ENCODE data around the gene CAT.
"Not testable (repeated sequence)": the region's sequence is repeated elsewhere in the genome, so short reads cannot be mapped to it uniquely, and the experiment has no call there.

CAT gene

GRCh38 chr11:34438529-34439507 lies at the start of gene CAT:
Gene CAT (plus strand): TSS chr11:34438934. CDS start chr11:34439014, 80 bp downstream.
- DNase-seq, result peak; percentile 99

GRCh38 chr11:34394771-34395300 lies 43.9 kb upstream of the CAT start:
- no peak for DNase-seq

DNA sequence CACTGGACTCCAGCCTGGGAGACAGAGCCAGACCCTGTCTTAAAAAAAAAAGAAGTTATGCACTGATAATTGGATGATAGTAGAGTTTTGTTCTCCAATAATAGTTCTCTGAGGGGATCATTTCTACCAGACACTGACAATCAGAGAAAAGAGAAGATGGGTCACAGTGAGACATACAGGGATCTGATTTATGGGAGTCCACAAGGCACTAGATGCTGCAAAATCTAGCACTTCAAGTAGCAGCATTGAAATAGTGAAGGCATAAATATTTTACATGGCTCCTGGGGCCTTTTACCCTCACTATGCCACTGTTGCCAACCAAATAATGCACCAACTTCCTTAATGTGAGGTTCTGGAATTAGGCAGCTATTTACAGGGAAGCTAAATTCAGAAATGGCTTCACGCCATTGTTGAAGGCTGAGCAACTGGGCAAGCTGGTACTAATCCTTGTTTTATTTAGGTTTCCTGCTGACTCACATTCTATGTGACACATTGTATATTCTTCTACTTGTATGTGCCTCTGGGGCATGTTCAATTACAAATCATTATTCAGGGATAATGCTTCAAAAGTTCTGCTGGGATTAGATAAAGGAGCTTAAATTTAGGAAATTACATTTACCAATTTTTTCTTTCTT lies 42.7 kb upstream of the CAT start:
- no peak for DNase-seq

GRCh38 chr11:34397120-34397519 lies 41.6 kb upstream of the CAT start:
- DNase-seq, result no peak

DNA sequence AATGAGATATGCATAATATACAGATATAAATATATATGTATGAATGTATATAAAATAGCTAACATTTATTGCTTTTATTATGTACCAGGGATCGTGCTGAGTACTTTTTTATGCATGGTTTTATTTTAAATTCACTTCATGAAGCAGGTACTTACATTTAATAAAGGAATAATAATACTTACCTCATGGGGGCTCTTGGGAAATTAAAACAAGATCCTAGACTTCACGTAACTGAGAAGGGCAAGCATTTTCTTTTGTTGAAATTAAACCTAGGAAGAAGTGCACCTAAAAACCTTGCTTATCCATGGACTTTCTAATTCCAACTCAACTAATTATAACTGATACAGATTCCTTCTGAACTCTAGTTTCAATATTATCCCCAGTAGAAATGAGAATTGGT lies 40.9 kb upstream of the CAT start:
- DNase-seq, result no peak

DNA sequence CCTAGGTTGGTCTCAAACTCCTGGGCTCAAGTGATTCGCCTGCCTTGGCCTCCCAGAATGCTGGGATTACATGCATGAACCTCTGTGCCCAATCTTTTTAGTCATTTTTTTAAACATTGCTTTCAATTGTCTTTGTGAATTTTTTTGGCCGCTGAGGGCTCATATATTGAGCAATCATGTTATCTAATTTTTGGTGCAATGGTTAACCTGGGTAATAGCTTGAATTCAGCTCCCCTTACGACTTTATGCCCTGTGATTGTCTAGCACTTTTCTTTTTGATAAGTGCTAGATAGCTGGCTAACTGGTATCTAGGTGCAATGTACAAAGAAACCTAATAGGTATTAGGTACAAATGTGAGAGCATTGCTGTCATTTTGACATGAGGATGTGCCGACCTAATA lies 35.3 kb upstream of the CAT start:
- no peak for DNase-seq

DNA sequence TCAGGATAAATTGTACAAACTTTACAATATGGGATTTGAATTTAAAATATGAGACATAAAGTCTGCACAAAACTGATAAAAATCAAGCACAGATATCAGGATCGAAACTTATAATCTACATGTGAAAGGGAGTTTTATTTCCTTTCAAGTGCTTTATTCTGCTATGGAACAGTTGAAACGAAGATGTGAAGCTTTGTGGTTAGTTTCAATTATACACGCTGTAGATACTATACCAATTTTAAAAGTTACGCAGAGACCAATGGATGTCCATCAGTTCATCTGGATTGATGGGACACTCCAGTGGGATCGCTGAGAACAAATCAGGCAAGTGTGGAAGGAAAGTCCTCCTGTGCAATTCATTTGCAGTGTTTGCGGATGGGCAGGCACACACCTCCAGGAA lies 34.5 kb upstream of the CAT start:
- no peak for DNase-seq

DNA sequence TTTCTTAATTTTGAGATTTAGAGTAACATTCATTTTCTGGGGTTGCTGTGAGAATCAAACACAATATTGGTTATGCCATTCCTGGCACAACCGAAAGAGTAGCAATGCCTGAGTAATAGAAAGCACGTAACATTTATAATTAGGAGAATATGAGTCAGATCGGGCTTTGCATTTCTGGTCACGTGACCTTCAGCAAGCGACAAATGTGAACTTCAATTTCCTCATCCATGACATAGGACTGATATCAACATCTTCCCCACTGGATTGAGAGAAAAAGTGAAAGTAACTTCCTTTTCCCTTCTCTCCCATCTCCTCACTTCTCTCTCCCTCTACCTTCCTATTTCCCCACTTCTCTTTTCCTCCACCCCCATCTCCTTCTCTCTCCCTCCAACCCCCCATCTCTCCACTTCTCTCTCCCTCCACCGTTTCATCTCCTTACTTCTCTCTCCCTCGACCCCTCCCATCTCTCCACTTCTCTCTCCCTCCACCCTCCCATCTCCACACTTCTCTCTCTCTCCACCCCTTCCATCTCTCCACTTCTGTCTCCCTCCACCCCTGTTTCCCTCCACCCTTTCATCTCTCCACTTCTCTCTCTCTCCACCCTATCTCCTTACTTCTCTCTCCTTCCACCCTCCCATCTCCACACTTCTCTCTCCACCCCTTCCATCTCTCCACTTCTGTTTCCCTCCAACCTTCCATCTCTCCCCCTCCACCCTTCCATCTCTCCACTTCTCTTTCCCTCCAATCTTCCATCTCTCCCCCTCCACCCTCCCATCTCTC lies 33.5 kb upstream of the CAT start:
- no peak for DNase-seq

GRCh38 chr11:34406413-34406812 lies 32.3 kb upstream of the CAT start:
- no peak for DNase-seq

DNA sequence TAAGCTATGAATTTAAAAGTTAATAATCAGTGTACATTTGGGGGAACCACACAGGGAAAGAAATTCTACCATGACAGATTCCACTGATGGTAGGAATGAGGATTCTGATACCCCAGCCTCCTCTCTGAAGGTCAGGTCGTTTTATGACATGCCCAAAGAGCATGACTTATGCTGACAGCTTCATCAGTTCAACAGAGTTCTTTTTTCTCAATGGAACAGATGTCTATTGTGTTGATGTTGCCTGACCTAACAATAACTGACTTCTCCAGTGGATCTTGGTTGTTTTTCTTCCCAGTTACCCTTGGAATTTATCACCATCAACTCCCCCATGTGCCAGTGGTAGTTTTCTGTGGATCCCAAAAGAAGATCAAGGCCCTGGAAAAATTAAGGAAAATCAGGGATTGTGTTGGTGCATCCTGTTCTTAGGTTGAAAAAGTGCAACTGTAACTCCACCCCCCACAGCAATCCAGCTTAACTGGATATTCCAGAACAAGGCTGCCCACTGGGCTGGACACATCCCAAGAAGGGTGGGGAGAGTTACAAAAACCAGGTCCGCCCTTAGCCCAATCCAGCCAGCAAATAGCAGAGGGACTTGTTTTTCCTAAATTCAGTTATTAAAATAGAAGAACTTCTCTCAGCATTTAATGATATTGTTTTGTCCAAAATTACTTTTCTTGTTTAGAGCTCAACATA lies 31.5 kb upstream of the CAT start:
- DNase-seq, result no peak

DNA sequence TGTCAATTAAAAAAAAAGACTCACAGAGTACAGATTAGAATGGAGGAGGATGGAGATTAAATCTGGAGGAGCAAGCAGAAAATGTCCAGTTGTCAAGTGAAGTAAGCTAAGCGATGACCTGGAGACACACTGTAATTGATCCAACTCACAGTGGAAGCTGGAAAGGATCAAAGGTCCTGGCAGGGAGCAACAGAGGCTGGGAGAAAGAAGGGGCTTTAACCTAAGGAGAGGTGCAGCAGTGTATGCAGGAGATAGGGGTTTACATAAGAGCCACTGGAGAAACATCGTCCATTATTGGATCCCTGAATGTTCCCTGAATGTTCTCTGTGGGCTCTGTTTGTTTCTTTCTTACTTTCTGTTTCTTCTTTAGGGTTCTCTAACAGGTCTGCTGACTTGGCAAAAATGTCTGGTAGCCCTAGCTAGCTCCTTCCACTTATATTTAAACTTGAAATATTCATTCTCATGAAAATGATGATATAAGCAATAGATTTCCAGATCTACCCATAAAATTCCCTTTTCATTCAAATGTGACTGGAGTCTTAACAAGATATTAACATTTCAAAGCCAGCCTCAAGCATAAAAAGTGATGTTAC lies 30.1 kb upstream of the CAT start:
- DNase-seq, result no peak

- no peak for DNase-seq
These were observed 27.6 kb upstream of the CAT start for GRCh38 chr11:34411111-34411510.

DNA sequence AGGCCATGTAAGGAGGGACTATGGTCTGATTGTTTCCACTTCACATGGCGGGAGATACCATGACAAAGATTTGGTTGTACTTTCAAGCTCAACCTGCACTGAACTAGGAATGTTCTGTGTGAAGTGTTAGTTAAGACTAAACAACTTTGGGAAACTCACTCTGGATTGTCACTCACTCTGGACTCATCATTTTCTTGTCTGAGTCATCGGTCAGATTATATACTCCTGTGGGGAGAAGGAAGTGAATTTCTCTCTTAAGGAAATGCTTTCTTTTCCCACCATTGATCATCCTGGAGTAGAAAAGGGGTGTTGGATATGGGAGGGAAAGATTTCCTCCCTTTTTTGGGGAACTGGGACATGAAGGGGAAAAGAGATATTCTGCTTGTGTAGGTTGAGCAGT lies 26.9 kb upstream of the CAT start:
- DNase-seq, result no peak

DNA sequence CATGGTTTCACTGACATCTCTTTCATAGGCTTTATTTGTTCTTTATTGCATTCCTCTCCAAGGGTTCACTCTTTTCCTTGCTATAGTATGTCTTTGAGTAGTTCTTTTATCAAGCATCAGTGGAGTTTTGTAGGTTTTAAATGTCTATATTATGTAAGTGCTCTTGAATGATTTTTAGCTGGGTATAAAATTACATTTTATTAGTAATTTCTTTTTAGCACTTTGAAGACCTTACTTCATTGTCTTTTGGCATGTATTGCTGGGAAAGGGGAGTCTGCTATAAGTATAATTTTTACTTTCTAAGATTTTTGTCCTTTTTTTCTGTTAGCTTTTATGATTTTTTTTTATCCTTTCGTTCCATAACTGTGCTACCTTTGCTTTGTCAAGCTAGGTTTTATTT lies 25.5 kb upstream of the CAT start:
- DNase-seq, result no peak

DNA sequence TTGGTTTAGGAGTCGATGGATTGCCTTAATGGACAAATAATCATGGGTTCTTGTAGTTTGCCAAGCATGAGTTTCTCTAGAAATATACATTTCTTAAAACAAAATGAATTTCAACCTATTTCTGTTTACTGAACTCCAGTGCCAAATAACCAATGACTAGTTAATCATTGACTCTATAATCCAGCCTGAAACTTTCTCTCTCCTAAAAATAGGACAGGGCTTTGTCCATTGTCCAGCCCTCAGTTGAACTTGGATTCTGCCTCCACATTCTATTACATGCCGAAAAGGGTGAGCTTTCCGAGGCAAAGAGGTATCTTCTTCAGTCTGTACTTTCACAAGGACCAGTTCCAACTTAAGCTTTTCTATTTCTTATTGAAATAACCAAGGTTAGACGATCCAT lies 23.2 kb upstream of the CAT start:
- DNase-seq, result no peak

DNA sequence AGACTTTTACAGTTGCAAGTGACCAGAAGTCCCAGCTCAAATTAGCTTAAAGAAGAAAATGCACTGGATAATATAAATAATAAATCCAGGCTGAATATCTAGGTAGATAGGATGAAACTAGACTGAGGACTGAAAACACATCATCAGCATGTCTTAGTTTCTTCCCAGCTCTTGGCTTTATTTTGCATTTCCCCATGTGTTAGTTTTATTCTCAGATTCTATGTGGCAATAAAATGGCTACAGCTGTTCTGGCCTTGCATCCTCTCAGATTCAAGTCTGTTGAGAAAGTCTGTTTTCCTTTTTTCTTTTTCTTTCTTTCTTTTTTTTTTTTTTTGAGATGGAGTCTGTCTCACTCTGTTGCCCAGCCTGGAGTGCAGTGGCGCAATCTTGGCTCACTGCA lies 22.6 kb upstream of the CAT start:
- DNase-seq, result no peak

GRCh38 chr11:34416766-34417165 lies 22.0 kb upstream of the CAT start:
- DNase-seq, result no peak

GRCh38 chr11:34417202-34417601 lies 21.5 kb upstream of the CAT start:
- DNase-seq, result no peak

DNA sequence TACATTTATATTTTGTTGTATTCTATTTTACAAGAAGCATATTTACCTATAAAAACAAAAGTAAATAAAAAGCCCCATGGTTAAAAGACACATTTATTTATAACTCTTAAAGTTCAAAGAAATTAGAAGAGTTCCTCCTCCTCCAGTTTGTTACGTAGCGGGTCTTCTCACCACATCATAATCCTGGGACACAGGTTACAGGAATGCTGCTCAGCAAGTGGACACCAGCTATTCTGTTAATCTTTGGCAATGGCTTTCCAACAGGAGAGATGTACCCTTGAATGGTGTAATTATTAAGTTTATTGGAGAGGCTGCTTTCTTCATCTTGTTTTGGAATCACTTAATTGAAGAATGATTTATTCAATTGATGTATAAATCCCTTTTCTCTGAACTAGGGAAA lies 19.6 kb upstream of the CAT start:
- DNase-seq, result no peak

- DNase-seq, result no peak
These were observed 15.4 kb upstream of the CAT start for GRCh38 chr11:34423300-34423699.

DNA sequence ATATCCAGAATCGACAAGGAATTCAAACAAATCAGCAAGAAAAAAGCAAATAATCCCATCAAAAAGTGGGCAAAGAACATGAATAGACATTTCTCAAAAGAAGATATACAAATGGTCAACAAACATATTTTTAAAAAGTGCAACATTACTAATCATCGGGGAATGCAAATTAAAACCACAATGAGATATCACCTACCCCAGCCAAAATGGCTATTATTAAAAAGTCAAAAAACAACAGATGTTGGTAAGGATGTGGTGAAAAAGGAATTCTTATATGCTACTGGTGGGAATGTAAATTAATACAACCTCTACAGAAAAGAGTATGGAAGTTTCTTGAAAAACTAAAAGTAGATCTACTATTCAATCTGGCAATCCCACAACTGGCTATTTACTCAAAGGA lies 13.9 kb upstream of the CAT start:
- not testable (repeated sequence) for DNase-seq

DNA sequence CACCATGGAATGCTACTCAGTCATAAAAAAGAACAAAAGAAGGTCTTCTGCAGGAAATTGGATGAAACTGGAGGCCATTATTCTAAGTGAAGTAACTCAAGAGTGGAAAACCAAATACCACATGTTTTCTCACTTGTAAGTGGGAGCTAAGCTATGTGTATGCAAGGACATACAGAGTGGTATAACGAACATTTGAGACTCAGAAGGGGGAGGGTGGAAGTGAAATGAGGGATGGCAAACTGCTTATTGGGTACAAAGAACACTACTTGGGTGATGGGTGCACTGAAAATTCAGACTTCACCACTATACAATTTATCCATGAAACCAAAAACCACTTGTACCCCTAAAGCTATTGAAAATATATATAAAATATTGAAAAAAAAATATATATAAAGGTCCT lies 13.4 kb upstream of the CAT start:
- DNase-seq, result no peak

Data from activated naive CD4-positive, alpha-beta T cell treated with anti-CD3 and anti-CD28 coated beads, Interleukin-2, amount 50 U/mL, for 16 hours (primary cell).